ENCODE data around the gene EFL1. TPM values are rescaled to one million over a fixed set of nuclear protein-coding genes. Genes with fewer than 3 reads are reported as not detected.
"Not testable (repeated sequence)": the region's sequence is repeated elsewhere in the genome, so short reads cannot be mapped to it uniquely, and the experiment has no call there.

EFL1 gene
- total RNA-seq, 1 experiment from 2014 or later, result 17.6 TPM

DNA sequence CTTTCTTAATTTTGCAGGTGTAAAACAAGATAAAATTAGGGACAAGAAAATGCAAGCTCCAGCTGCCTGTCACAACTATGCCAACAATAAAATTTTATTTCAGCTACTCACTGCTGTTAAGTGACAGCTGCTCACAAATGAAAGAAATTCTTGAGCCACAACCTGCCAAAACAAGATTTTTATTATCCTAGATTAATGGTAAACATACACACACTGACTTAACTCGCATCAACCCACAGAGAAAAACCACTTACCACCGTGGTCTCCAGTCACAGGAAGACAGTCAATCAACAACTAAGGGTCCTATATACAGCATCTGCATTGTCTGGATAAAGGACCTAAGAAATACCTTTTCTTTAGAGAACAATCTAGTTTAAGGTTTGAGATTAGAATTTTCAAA lies 31.3 kb downstream of the EFL1 start:
- DNase-seq (ENCODE audit: low read depth, low spot score), result no peak
- in situ Hi-C loops (cut with HindIII; ENCODE audit: low pct_unique_long_range_greater_than_20kb, low sequenced_read_pairs), result no loop called here

DNA sequence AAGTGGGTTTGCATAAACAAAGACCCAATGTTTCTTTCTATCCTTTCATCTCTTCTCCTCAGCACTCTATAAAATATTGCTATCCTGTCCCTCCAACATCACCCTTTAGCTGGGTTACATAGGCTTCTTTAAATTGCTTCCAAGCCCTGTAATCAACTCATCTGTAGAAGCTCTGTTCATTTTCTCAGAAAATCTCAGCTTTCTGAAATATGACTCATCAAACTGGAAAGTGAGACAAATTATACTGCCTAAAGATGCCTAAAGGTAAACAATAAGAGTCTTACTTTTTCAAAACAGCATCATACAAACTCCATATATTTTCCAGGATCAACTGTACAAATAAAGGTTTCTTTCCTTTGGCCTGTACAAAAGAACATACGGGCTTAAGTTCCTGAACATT lies 33.8 kb downstream of the EFL1 start:
- in situ Hi-C loops (cut with HindIII; ENCODE audit: low pct_unique_long_range_greater_than_20kb, low sequenced_read_pairs), result no loop called here
- DNase-seq (ENCODE audit: low read depth, low spot score), result no peak

DNA sequence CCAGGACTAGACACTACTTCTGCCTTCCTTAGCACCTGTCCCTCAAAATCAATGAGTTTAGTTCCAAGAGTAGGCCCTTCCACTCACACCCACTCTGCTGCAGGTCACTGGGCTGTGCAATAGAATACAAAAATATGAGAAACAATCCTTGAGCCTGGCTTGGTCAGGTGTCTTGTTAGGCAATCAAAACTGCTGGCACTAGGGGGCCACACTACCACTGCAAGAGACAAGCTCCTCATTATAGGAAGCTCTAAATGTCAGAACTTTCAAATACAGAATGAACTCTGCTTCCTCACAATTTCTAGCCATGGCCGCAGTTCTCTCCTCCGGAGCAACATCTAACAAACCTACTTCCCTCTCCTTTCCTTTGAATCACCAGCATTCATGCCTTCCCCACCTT lies 41.0 kb downstream of the EFL1 start:
- in situ Hi-C loops (cut with HindIII; ENCODE audit: low pct_unique_long_range_greater_than_20kb, low sequenced_read_pairs), result not testable (repeated sequence)
- peak; percentile 70 for DNase-seq (ENCODE audit: low read depth, low spot score)

DNA sequence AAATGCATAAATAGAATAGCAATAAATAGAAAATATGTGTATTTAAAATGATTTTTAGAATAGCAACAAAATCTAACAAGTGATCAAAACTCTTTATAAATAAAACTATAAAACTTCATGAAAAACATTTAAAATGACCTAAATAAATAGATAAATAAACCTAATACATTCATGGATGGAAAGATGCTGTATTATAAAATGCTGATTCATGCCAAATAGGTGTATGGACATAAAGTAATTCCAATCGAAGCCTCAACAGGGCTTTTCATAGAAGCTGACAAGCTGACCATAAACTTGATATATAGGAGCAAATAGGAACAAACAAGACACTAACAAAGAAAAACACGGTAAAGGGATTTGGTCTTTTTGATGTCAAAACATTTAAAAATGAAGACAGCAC lies 46.4 kb downstream of the EFL1 start:
- DNase-seq (ENCODE audit: low read depth, low spot score); in situ Hi-C loops (cut with HindIII; ENCODE audit: low pct_unique_long_range_greater_than_20kb, low sequenced_read_pairs): not testable (repeated sequence)

DNA sequence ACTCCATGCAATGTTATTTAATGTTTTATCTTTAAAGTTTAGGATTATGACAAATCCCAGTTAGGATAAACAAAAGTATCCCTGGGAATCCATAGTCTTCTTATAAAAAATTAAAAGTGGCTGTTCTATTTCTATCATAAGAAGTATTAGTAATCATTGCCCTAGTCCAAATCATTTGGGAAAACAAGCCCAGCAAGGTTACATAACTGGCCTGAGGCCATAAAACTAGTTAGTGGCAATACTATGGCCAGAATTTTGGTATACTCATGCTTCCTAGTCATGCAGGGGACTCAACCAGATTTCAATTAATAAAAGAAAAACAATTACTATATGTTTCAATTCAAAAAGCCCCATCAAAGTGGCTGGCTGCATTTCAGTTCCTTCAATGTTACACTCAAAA lies 50.3 kb downstream of the EFL1 start:
- DNase-seq (ENCODE audit: low read depth, low spot score); in situ Hi-C loops (cut with HindIII; ENCODE audit: low pct_unique_long_range_greater_than_20kb, low sequenced_read_pairs): not testable (repeated sequence)

DNA sequence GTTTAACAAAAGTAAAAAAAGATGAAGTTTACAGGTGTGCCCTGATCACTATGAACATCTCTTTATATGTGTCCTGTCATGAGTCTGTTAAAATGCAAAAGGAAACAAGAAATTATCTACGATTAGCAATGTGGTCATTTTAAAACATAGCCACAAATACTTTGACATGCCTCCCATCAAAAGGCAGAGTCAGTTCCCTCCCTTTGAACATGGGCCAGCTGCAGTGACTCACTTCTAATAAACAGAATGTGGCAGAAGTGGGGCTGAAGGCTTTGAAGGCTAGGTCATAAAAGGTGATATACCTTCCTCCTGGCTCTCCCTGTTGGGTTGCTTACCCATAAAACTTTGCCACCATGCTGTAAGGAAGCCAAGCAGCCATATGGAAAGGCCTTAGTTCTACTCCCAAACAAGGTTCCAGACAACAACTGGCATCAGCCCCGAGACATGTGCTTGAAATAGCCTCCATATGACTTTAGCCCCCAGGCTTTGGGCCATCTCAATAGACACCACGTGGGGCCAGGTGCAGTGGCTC lies 52.4 kb downstream of the EFL1 start:
- in situ Hi-C loops (cut with HindIII; ENCODE audit: low pct_unique_long_range_greater_than_20kb, low sequenced_read_pairs); DNase-seq (ENCODE audit: low read depth, low spot score): not testable (repeated sequence)

DNA sequence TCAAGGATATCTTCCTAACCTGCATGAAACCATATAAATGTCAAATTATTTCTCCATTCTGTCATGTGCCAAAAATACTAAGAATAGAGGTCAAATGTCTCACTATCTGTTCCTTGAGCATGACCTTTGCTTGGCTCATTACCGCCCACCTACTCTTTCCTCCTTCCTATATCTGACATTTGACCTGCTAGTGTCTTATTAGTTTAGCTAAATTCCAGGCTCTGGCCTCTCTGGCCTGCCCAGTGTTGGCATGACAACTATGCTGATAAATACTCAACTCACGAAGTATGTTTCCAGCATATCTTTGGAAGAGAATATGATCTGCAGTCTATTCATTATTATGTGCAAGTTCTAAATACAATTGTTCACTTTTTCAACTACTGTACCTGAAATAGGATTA lies 58.0 kb downstream of the EFL1 start:
- in situ Hi-C loops (cut with HindIII; ENCODE audit: low pct_unique_long_range_greater_than_20kb, low sequenced_read_pairs); DNase-seq (ENCODE audit: low read depth, low spot score): not testable (repeated sequence)

DNA sequence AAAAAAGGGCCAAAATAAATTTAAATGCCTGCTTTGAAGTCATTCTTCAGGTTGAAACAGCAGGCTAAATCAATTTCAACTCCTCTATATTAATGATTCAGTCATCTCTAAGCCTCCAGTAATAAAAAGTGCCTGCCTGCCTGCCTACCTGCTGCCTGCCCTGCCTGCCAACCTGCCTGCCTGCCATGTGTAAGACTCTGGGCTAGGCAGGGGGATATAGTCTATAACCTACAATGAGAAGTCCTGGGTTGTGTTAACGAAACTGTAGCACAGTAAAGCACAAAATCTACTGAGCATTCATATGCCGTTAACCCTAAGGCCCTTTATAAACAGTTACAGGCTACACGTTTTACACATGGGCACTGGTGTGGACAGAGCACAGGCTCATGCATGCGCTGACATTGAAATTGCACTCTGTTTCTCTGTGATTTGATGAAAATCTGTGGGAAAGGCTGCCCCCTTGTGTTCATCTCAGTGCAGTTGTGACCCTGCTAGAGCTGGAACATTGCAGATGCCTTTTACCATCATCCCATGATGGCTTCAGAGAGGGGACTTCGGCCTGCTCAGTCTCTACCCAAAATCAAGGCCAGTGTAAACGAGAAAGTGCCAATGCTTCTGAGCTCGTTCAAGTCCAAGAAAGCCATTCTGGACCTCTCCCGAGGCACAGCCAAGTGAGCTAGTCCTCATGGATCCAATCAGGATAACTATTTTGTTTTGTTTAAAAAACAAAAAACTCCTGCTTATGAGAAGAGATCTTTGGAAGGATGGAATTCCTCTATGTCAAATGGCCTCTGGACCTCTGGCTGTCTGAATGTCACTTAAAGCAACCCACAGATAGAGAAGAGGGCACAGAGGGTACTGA lies 64.6 kb downstream of the EFL1 start:
- in situ Hi-C loops (cut with HindIII; ENCODE audit: low pct_unique_long_range_greater_than_20kb, low sequenced_read_pairs), result no loop called here

DNA sequence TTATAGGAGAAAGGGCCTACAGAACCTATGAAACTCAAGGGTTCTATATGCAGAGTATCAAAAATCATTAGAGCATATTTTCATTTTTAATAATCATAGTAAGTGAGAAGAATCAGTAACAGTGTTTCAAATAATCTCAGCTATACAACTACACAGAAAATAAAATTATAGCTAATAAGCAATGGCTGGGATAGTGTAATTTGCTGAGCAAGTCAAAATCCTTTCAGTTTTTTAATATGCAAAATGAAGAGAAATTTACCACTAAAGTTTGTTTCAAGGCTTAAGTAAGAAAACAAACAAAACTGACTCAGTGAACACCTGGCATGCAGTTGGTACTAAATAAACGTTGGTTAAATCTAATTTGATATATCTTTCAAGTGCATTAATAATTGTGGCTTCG lies 66.2 kb downstream of the EFL1 start:
- DNase-seq (ENCODE audit: low read depth, low spot score), result no peak
- in situ Hi-C loops (cut with HindIII; ENCODE audit: low pct_unique_long_range_greater_than_20kb, low sequenced_read_pairs), result no loop called here

More for the DNA sequence above, 64.6 kb downstream of the EFL1 start:
- peak; percentile 87 for DNase-seq (ENCODE audit: low read depth, low spot score)

DNA sequence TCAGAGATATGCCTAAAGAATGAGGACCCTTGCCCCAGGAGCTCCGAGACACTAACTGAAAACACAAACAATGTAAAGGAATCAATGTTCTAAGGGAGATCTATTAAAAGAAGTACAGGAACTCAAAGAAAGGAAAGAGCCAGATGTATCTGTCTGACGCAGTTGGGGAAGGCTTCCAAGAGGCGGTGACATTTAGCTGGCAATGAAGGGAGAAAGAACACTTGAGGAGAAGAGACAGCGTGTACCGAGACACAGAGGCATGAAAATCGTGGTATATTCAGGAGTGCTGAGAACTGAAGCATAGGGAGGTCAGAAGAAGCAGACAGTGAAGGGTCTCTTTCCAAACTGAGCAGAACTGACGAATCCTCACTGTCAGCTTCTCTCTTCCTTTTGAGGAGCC lies 66.7 kb downstream of the EFL1 start:
- in situ Hi-C loops (cut with HindIII; ENCODE audit: low pct_unique_long_range_greater_than_20kb, low sequenced_read_pairs); DNase-seq (ENCODE audit: low read depth, low spot score): not testable (repeated sequence)

DNA sequence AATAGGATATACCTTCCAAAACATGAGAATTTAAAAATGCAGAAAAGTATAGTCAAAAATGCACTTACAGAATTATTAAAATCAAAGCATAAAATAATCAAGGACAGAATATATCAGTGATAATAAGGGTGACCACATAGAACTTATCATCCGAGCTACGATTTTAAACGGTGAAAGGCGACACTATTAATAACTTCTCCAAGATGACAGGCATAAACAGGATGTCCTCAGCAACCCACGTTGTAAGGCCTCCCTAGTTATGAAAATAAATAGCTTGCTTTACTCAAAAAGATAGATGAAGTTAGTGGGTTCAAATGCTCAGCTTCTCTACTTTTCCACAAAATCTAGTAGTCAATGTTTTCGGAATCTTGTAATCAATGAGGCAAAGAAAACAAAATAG lies 68.0 kb downstream of the EFL1 start:
- in situ Hi-C loops (cut with HindIII; ENCODE audit: low pct_unique_long_range_greater_than_20kb, low sequenced_read_pairs); DNase-seq (ENCODE audit: low read depth, low spot score): not testable (repeated sequence)

DNA sequence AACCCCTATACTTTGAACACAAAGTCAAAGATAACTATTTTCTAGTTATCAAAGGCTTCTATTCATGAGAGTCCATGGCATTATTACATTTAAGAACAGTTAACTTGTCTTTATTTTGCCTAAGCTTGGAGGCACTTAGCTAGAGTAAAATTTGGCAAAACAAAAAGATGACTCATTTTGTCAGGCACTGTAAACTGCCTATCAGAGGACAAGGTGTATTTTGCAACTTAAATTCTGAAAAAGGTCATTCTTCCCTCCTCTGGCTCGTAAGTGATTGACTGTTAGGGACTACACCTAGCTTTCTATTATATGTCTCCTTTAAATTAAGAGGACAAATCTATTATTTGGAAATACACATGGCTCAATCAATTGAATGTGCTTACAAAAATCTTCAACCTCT lies 69.1 kb downstream of the EFL1 start:
- in situ Hi-C loops (cut with HindIII; ENCODE audit: low pct_unique_long_range_greater_than_20kb, low sequenced_read_pairs), result not testable (repeated sequence)

DNA sequence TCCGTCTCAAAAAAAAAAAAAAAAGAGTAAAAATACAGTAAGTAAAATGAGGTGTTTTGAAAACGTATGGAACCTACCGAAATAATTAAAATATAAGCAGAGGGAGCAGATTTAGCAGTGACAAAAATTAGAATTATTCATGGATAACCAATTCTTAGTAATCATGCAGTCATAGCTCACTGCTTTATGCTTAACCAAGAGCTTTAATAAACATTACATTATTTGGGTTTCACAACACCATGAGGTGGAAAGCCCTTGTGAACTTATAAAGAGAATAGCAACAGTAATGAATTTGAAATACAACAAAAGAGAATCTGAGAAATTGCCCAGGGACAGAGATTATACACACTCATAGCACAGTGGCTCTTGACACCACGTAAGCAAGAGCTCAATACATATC lies 70.1 kb downstream of the EFL1 start:
- DNase-seq (ENCODE audit: low read depth, low spot score); in situ Hi-C loops (cut with HindIII; ENCODE audit: low pct_unique_long_range_greater_than_20kb, low sequenced_read_pairs): not testable (repeated sequence)

More for the DNA sequence above, 69.1 kb downstream of the EFL1 start:
- not testable (repeated sequence) for DNase-seq (ENCODE audit: low read depth, low spot score)

DNA sequence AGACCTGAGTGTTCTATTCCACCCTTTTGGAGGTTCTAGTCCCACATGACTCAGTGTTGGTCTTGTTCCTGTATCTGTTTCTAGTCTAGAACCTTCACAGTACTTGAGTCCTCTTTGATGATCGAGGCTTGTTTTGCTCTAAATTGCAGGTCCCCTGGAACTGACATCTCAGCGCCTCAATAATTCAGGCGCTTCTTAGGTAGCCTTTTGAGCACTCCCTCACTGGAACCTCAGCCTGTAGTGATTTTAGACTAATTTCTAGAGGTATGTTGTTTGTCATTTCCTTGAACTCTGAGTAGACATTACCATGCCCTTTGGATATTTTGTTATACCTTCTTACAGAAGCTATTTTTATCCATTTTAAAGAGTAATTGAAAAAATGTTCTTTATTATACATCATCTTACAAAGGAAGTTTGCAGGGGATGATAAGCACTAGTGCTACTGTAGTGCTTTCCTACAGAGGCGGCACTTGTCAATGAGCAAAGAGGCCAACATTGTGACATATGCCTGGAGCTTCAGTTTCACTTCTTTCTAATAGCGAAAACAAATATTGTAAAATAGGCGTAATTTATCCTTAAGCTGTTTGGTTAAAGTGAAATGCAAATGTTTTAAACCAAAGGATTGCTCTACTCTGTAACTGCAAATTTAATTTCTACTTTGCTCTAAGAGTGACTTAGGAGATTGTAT lies 75.7 kb downstream of the EFL1 start:
- no peak for DNase-seq (ENCODE audit: low read depth, low spot score)
- in situ Hi-C loops (cut with HindIII; ENCODE audit: low pct_unique_long_range_greater_than_20kb, low sequenced_read_pairs), result no loop called here

DNA sequence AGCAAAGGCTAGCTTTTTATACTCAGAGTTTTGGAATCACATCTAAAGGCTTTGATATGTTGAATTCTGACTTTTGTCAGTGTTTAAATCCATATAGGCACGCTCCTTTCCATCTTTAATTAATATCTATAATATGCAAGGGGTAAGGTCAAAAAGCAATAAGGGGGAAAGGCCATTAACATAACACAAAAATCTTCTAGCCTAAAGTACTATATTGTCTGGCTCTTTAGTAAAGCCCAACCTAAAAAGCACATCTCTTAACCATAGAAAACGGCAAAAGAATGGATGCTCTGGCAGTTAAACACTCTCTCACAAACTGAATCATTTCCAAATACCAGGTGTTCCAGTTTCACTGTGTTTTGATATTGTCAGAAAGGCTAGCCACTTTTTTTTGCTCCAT lies 76.4 kb downstream of the EFL1 start:
- no peak for DNase-seq (ENCODE audit: low read depth, low spot score)
- in situ Hi-C loops (cut with HindIII; ENCODE audit: low pct_unique_long_range_greater_than_20kb, low sequenced_read_pairs), result no loop called here

DNA sequence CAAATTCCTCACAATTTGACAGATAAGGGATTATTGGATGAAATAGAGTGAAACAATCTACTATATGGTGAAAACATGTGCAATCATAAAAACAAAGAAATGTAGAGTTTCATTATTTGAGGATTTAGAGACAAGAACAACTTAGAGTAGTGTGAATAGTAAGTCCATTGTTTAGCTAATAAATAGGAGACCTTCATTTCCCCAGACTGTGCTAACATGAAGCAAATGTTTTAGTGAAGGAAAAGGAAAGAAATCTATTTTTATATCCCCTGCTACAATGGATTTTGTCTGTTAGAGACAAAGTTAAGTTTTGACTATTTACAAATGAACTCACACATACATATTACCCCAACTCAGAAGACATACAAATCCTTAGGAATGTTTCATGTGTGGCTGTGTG lies 77.8 kb downstream of the EFL1 start:
- in situ Hi-C loops (cut with HindIII; ENCODE audit: low pct_unique_long_range_greater_than_20kb, low sequenced_read_pairs), result no loop called here
- DNase-seq (ENCODE audit: low read depth, low spot score), result peak; percentile 70

DNA sequence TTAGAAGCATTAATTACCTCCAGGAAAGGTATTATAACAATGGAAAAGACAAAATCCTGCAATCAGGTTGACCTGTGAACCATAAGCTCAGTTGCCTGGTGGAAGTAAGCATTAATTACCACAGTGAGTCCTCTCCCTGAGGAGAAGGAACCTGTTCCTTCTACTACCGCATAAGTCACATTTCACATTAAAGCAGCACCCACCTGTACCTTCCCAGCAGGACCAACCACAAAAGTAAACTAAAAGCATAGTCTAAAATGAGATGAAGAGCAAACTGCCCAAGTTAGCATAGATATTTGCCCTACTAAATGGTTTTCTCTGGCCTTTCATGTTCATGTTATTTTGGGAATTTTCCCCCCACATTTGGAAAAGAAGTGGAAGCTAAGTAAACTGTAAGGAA lies 78.2 kb downstream of the EFL1 start:
- no peak for DNase-seq (ENCODE audit: low read depth, low spot score)
- in situ Hi-C loops (cut with HindIII; ENCODE audit: low pct_unique_long_range_greater_than_20kb, low sequenced_read_pairs), result no loop called here

DNA sequence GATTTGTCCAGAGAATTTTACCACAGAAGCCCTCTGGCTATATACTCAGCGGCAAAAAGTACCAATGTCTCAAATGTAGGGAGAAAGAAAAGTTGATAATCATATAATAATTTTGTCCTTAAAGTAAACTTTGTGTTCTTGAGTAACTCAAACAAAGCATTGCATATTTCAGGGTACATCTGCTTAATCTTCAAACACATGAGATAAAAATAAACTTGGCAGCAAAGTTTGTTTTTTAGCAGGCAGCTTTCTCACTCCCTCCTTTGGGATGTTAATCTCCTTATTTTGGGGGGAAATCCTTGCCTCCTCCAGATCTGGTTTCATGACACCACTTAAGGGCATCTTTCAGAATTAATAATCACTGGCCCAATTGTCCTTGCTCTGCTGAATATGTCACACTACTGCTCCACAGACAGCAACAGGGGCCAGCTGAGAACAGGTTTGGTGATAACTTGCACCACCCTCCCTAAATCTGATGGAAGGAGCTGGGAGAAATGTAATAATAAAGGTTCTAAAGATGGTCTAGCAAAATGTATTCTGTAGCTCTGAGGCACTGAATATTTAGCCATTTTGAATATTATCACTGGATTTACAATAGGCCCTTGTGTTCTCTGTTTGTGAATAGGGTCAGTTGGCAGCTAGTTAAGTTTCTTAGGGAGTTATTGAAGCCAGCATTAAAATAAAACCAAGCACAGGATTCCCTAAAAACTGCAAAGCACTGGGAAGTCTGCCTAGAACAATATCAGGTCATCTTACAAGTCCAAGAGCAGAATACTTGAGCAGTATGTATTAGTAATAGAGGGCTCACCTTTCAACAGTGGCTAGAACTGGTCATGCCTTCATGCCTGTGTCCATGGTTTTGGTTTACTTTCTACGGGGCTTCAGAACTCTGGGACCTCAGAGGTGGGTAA lies 79.2 kb downstream of the EFL1 start:
- DNase-seq (ENCODE audit: low read depth, low spot score), result peak; percentile 30
- in situ Hi-C loops (cut with HindIII; ENCODE audit: low pct_unique_long_range_greater_than_20kb, low sequenced_read_pairs), result no loop called here
